Measurements from ENCODE around the gene PICK1.
"Not testable (repeated sequence)": the region's sequence is repeated elsewhere in the genome, so short reads cannot be mapped to it uniquely, and the experiment has no call there.

PICK1 gene

GRCh38 chr22:38074181-38075104 lies 17.2 kb downstream of the PICK1 start:
- no peak for DNase-seq (ENCODE audit: low read depth in 2 of 2)

GRCh38 chr22:38075105-38075825 lies 18.1 kb downstream of the PICK1 start:
- no peak for DNase-seq (ENCODE audit: low read depth in 2 of 2)

GRCh38 chr22:38075961-38076360 lies 18.8 kb downstream of the PICK1 start:
- no peak for DNase-seq (ENCODE audit: low read depth in 2 of 2)

- DNase-seq (ENCODE audit: low read depth in 2 of 2): no peak
These were observed 19.9 kb downstream of the PICK1 start for GRCh38 chr22:38077096-38077495.

- no peak for DNase-seq (ENCODE audit: low read depth in 2 of 2)
These were observed 20.4 kb downstream of the PICK1 start for GRCh38 chr22:38077595-38077994.

- DNase-seq (ENCODE audit: low read depth in 2 of 2): no peak
These were observed 21.0 kb downstream of the PICK1 start for GRCh38 chr22:38078046-38078840.

- DNase-seq (ENCODE audit: low read depth in 2 of 2): not testable (repeated sequence)
These were observed 22.0 kb downstream of the PICK1 start for GRCh38 chr22:38079208-38079607.

- no peak for DNase-seq (ENCODE audit: low read depth in 2 of 2)
These were observed 22.6 kb downstream of the PICK1 start for GRCh38 chr22:38079804-38080203.

GRCh38 chr22:38080474-38080849 lies 23.3 kb downstream of the PICK1 start:
- DNase-seq (ENCODE audit: low read depth in 2 of 2): no peak

GRCh38 chr22:38080850-38081635 lies 23.8 kb downstream of the PICK1 start:
- no peak for DNase-seq (ENCODE audit: low read depth in 2 of 2)

GRCh38 chr22:38081636-38081940 lies 24.4 kb downstream of the PICK1 start:
- DNase-seq (ENCODE audit: low read depth in 2 of 2): no peak

- DNase-seq (ENCODE audit: low read depth in 2 of 2): no peak
These were observed 25.0 kb downstream of the PICK1 start for GRCh38 chr22:38081941-38082828.

- no peak for DNase-seq (ENCODE audit: low read depth in 2 of 2)
These were observed 25.9 kb downstream of the PICK1 start for GRCh38 chr22:38082986-38083710.

GRCh38 chr22:38083931-38084631 lies 26.9 kb downstream of the PICK1 start, which contains the start of gene SLC16A8:
Gene SLC16A8, minus strand, starts transcription at chr22:38084184. Its CDS starts 1,311 bp downstream, at chr22:38082873.
- no peak for DNase-seq (ENCODE audit: low read depth in 2 of 2)

- DNase-seq (ENCODE audit: low read depth in 2 of 2): no peak
These were observed 27.9 kb downstream of the PICK1 start for GRCh38 chr22:38085056-38085455.

- no peak for DNase-seq (ENCODE audit: low read depth in 2 of 2)
These were observed 28.3 kb downstream of the PICK1 start for GRCh38 chr22:38085501-38085900.

- DNase-seq (ENCODE audit: low read depth in 2 of 2): no peak
These were observed 29.0 kb downstream of the PICK1 start for GRCh38 chr22:38086001-38086845.

GRCh38 chr22:38086942-38087341 lies 29.7 kb downstream of the PICK1 start:
- DNase-seq (ENCODE audit: low read depth in 2 of 2): no peak

Data from stimulated activated CD8-positive, alpha-beta memory T cell treated with anti-CD3 and anti-CD28 coated beads, Interleukin-2, amount 100 ng/mL, for 1 hour (primary cell).